ENCODE measurements around the gene RAPGEF2. TPM values are rescaled to one million over a fixed set of nuclear protein-coding genes. Genes with fewer than 3 reads are reported as not detected.

RAPGEF2 gene
- total and polyA plus RNA-seq, 2 of the 8 experiments (the other 6 are each of a cell fraction or from before 2014, with no cell fraction given), result 24.4 to 48.6 TPM

DNA sequence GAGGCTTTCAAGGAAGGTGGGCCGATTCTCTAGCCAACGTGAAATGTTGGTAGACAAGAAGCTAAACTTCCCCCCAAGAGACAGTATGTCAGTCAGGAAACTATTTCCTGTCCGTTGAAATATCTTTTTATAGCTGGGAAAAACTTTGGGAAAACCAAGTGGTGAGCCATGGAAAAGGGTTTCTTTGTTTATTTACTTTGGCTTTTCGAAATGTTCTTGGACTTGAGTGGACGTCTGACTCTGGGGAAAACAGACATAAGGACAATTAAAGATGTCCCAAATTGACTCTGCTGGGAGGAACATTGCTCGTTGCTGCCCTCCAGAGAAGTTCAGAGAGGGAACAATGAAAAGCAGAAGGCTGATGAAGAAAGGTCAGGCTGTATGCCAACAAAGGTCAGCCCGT, 295.4 kb downstream of the RAPGEF2 start:
- no peak for DNase-seq (ENCODE audit: low read depth in 1 of 2, low spot score in 2 of 2)
- H3K4me2 ChIP-seq (ENCODE audit: insufficient read depth in 1 of 2, low read depth in 2 of 2, low read length in 2 of 2), result no peak overlapping the region
- 0 out of 2 replicates have a peak, but pooled peaks cover 1% of the 10 kb centered on the region for H3K23me2 ChIP-seq (ENCODE audit: low read depth, low read length)

More for the DNA sequence above, 295.4 kb downstream of the RAPGEF2 start:
- Histone ChIP-seq H2BK5ac (ENCODE audit: low read depth, low read length) (no peak overlapping the region), H3K79me2 (ENCODE audit: control insufficient read depth in 1 of 2, insufficient read depth in 2 of 2, low read length in 2 of 2) (no peaks in the 10 kb centered on the region), H3K18ac (ENCODE audit: extremely low read depth, low read length) (no peak overlapping the region), H4K8ac (ENCODE audit: extremely low read depth, insufficient read depth, low read length) (no peak overlapping the region), H3K4ac (replicated peaks; ENCODE audit: insufficient read length, low read depth, low read length) (no peak overlapping the region), H3K27ac (ENCODE audit: low read depth, low read length) (no peak overlapping the region), H3K56ac (replicated peaks; ENCODE audit: insufficient read length, low read depth, low read length) (no peak overlapping the region), H3K9me3 (ENCODE audit: insufficient read depth in 2 of 2, low read depth in 1 of 2, low read length in 1 of 2) (no peaks in the 10 kb centered on the region), H3K9ac (replicated peaks in 1 of 4; ENCODE audit: extremely low read depth in 1 of 4, low read depth in 3 of 4, low read length in 3 of 4) (no peak overlapping the region), H2BK15ac (ENCODE audit: low read length) (no peak overlapping the region), H4K20me1 (replicated peaks in 1 of 2; ENCODE audit: control insufficient read depth in 1 of 2, insufficient read depth in 2 of 2, low read length in 2 of 2) (no peaks in the 10 kb centered on the region), H3K4me3 (ENCODE audit: extremely low read depth in 1 of 4, insufficient read depth in 2 of 4, low read depth in 3 of 4, low read length in 4 of 4) (no peak overlapping the region), H3K14ac (ENCODE audit: insufficient read length) (no peak overlapping the region), H3K23ac (ENCODE audit: insufficient read length) (no peak overlapping the region), H3K27me3 (replicated peaks in 1 of 4; ENCODE audit: control insufficient read depth in 3 of 4, extremely low read depth in 1 of 4, insufficient read depth in 3 of 4, low read length in 3 of 4) (no peaks in the 10 kb centered on the region), H4K5ac (ENCODE audit: insufficient read length, low read depth, low read length) (no peak overlapping the region), H2BK12ac (ENCODE audit: low read depth, low read length) (no peak overlapping the region), H4K91ac (replicated peaks; ENCODE audit: insufficient read length, low read length) (no peak overlapping the region), H2BK120ac (replicated peaks; ENCODE audit: low read depth, low read length) (no peak overlapping the region), H3K36me3 (ENCODE audit: control insufficient read depth in 2 of 4, insufficient read depth in 4 of 4, low read length in 3 of 4) (no peaks in the 10 kb centered on the region), H3K79me1 (ENCODE audit: low read depth, low read length) (no peaks in the 10 kb centered on the region), H2BK20ac (ENCODE audit: low read length) (no peak overlapping the region), H2AFZ (ENCODE audit: low read length) (no peak overlapping the region), H3K4me1 (replicated peaks in 1 of 4; ENCODE audit: control insufficient read depth in 3 of 4, insufficient read depth in 4 of 4, low read length in 3 of 4) (no peaks in the 10 kb centered on the region), H2AK5ac (ENCODE audit: low read depth, low read length) (no peak overlapping the region)
- TF ChIP-seq CREB1 (IDR thresholded peaks at IDR 0.05), result no peak
- TF ChIP-seq TAF1 (IDR thresholded peaks at IDR 0.05; ENCODE audit: low read depth, low read length), result no peak
- TF ChIP-seq ASH2L (IDR thresholded peaks at IDR 0.05; ENCODE audit: low read length), result no peak
- no peak for TF ChIP-seq TAF7 (optimal IDR thresholded peaks at IDR 0.05; ENCODE audit: borderline replicate concordance, low read depth, low read length)
- TF ChIP-seq KDM5A (IDR thresholded peaks at IDR 0.05; ENCODE audit: low read length), result no peak
- no peak for TF ChIP-seq NRF1 (IDR thresholded peaks at IDR 0.05; ENCODE audit: low read depth, low read length)
- TF ChIP-seq NANOG (IDR thresholded peaks at IDR 0.05; ENCODE audit: insufficient read depth, low read depth, low read length, poor library complexity, severe bottlenecking), result no peak
- no peak for TF ChIP-seq JUND (IDR thresholded peaks at IDR 0.05; ENCODE audit: low read length)
- no peak for TF ChIP-seq SP1 (IDR thresholded peaks at IDR 0.05; ENCODE audit: low read depth, low read length)
- TF ChIP-seq, protein P1, sequence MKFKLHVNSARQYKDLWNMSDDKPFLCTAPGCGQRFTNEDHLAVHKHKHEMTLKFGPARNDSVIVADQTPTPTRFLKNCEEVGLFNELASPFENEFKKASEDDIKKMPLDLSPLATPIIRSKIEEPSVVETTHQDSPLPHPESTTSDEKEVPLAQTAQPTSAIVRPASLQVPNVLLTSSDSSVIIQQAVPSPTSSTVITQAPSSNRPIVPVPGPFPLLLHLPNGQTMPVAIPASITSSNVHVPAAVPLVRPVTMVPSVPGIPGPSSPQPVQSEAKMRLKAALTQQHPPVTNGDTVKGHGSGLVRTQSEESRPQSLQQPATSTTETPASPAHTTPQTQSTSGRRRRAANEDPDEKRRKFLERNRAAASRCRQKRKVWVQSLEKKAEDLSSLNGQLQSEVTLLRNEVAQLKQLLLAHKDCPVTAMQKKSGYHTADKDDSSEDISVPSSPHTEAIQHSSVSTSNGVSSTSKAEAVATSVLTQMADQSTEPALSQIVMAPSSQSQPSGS (IDR thresholded peaks at IDR 0.05; ENCODE audit: low read length), result no peak
- no peak for TF ChIP-seq SP2 (IDR thresholded peaks at IDR 0.05; ENCODE audit: low read length)
- no peak for TF ChIP-seq TBP (IDR thresholded peaks at IDR 0.05; ENCODE audit: low read depth, low read length)
- no peak for TF ChIP-seq GTF2F1 (IDR thresholded peaks at IDR 0.05; ENCODE audit: borderline replicate concordance, low read depth, low read length)
- FAIRE-seq, result no peak
- ChIA-PET CTCF (ENCODE audit: partially characterized antibody) (interaction anchor here (0.9 kb wide), 1 partner anchor 19 kb away, joined by 3 read pairs; no protein-coding TSS in a partner anchor), POLR2A (ENCODE audit: partially characterized antibody) (no interaction called here)
- WGBS, 2 experiments (ENCODE audit: extremely low coverage in 1 of 2, insufficient coverage in 1 of 2, insufficient read length in 1 of 2, insufficient replicate concordance in 2 of 2, low coverage in 1 of 2, low lambda C conversion rate in 2 of 2, missing lambda C conversion rate in 1 of 2), result 87% methylated on average over 7 of the region's 7 CpGs; no CpG with 5 or more reads in 1 of the 2 experiments

Data from H1 (cell line).